Esophagus muscularis mucosa (tissue), 4 donors: ENCODE results near the gene RNU7-1. TPM values are rescaled to one million over a fixed set of nuclear protein-coding genes. Genes with fewer than 3 reads are reported as not detected.

Experiments used
- DNase-seq: peaks from one replicate; pipeline ENCODE4 v3.0.0-alpha.2; 2017; ENCODE audit errors: extremely low spot score
- H3K27ac ChIP-seq, 4 donors: fragments of 200-600 bp; sonication (generic); replicated peaks in 1 of 4; 1 replicate in 3 of 4; 2 replicates in 1 of 4; pipeline ENCODE4 v1.5.1; 2016 to 2019; ENCODE audit warnings: mild to moderate bottlenecking in 1 of 4
- H3K27me3 ChIP-seq, 4 donors: fragments of 200-600 bp; sonication (generic); one replicate each; pipeline versions ENCODE4 v1.5.1 to v1.6.0; 2016 to 2019
- H3K36me3 ChIP-seq, 4 donors: fragments of 200-600 bp; sonication (generic); one replicate each; pipeline ENCODE4 v1.5.1; 2016 to 2019
- H3K4me1 ChIP-seq, 4 donors: fragments of 200-600 bp; sonication (generic); one replicate each; pipeline ENCODE4 v1.5.1; 2016 to 2019
- H3K4me3 ChIP-seq, 4 donors: fragments of 200-600 bp; sonication (generic); 1 replicate in 2 of 4; 2 replicates in 2 of 4; pipeline ENCODE4 v1.5.1; 2016 to 2019; ENCODE audit warnings: mild to moderate bottlenecking in 4 of 4, moderate library complexity in 1 of 4
- H3K9me3 ChIP-seq, 4 donors: fragments of 200-600 bp; sonication (generic); 1 replicate in 3 of 4; 2 replicates in 1 of 4; pipeline ENCODE4 v1.5.1; 2016 to 2019
- EP300 ChIP-seq: sonication (generic); formaldehyde crosslinking; IDR thresholded peaks from one replicate; pipeline ENCODE4 v1.6.1; 2017; ENCODE audit warnings: antibody characterized with exemption
- POLR2A ChIP-seq: fragments of 450-650 bp; IDR thresholded peaks from one replicate; pipeline ENCODE4 v1.6.1; 2017; ENCODE audit warnings: antibody characterized with exemption, moderate library complexity, mild to moderate bottlenecking, low read depth
- POLR2AphosphoS5 ChIP-seq, 2 donors: sonication (generic); formaldehyde crosslinking; IDR thresholded peaks; one replicate each; pipeline ENCODE4 v1.6.1; 2017; ENCODE audit warnings: antibody characterized with exemption in 2 of 2
- WGBS: methylation state at CpG from one replicate; pipeline ENCODE4 v1.1.5; 2018; 5-methylcytosine and 5-hydroxymethylcytosine counted together
- intact Hi-C: fragments of 100-400 bp; cut with DNase I; formaldehyde crosslinking; loops from one replicate; pipeline ENCODE4 v1.15.1; 2023
- total RNA-seq, 4 donors: library from RNA; depleted of rRNA; stranded (reverse); fragments of >200 nt; gene quantifications; one replicate each; pipeline versions ENCODE4 v1.1.0 to v1.2.1, GENCODE V29; 2016
- TF ChIP-seq, protein P1 (sequence below), 3 experiments: fragments of 200-600 bp in 2 of 3; fragments of 450-650 bp in 1 of 3; sonication (generic) in 2 of 3; IDR thresholded peaks; one replicate each; pipeline ENCODE4 v1.5.1; 2017 to 2019; ENCODE audit warnings: antibody characterized with exemption in 3 of 3, mild to moderate bottlenecking in 2 of 3, moderate library complexity in 1 of 3

The RNU7-1 gene
- total RNA-seq, 4 donors from 2014 or later = not detected

DNA sequence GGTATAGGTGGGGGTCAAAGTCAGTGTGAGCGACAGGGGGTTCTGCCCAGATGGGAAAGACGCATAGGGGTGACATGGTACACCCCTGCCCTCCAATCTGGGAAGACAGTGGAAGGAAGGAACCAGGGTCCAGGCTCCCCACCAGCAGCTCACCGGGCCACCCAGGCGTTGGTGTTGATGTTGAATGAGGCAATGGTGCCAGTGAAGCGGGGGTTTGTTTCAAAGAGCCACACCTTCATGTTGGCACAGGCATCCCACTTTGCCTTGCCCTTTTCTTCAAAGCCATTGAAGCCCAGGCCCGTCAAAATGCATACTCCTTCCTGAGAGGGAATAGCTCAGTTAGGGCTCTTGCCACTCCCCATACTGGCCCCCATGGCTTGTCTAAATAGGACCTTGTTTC, 34.6 kb downstream of the RNU7-1 start:
- 94% methylated on average over 4 of the region's 6 CpGs for WGBS
- Histone ChIP-seq H3K4me1 (peaks cover 0 to 8% (median 0%) of the 10 kb centered on the region in 4 donors), H3K27me3 (no peaks in the 10 kb centered on the region), H3K9me3 (no peaks in the 10 kb centered on the region), H3K4me3 (no peak overlapping the region), H3K36me3 (peaks cover 37 to 99% (median 95%) of the 10 kb centered on the region in 4 donors), H3K27ac (no peak overlapping the region)
- intact Hi-C loops = no loop called here
- DNase-seq = no peak
- TF ChIP-seq POLR2A (no peak), POLR2AphosphoS5 (IDR thresholded peaks at IDR 0.05) (no peak), EP300 (no peak)
- TF ChIP-seq, protein P1, sequence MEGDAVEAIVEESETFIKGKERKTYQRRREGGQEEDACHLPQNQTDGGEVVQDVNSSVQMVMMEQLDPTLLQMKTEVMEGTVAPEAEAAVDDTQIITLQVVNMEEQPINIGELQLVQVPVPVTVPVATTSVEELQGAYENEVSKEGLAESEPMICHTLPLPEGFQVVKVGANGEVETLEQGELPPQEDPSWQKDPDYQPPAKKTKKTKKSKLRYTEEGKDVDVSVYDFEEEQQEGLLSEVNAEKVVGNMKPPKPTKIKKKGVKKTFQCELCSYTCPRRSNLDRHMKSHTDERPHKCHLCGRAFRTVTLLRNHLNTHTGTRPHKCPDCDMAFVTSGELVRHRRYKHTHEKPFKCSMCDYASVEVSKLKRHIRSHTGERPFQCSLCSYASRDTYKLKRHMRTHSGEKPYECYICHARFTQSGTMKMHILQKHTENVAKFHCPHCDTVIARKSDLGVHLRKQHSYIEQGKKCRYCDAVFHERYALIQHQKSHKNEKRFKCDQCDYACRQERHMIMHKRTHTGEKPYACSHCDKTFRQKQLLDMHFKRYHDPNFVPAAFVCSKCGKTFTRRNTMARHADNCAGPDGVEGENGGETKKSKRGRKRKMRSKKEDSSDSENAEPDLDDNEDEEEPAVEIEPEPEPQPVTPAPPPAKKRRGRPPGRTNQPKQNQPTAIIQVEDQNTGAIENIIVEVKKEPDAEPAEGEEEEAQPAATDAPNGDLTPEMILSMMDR (IDR thresholded peaks at IDR 0.05) = no peak

DNA sequence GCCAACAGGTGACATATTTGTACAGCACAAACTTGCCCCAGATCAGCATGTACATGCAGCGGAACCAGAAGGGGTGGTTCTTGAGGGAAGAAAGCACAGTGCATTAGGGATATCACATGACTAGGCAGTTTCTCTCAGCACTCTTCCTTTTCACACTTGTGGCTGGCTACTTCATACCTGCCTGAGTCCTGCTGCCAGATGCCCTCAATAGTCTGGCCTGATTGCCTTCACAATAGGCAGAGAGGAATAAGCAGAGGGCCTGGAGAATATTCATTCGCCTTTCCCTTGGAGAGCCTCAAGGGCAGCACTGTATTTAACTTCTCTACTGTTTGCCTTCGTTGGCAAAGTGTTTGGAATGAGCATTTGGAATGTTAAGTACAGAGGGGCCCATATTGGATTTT, 35.0 kb downstream of the RNU7-1 start:
- intact Hi-C loops = no loop called here
- H3K27ac ChIP-seq = no peak overlapping the region
- peaks cover 0 to 8% (median 0%) of the 10 kb centered on the region in 4 donors for H3K4me1 ChIP-seq

DNA sequence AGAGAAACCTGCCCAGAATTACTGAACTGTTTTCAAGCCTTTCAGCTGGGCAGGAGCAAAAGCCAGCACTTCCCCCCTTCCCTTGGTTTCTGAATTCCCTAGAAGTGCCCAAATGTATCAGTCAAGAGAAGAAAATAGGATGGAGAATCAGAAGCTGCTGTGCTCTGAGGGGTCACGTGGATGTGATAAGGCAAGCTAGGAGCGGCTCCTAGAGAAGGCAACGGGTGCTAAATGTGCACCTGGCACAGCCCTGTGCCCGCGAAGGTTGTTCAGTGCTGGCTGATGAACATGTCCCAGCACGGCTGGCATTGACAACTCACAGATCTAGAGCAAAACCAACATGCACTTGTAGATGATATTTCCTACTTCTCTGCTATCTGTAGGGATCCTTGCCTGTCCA, 35.4 kb downstream of the RNU7-1 start:
- no peak for DNase-seq
- TF ChIP-seq POLR2A (no peak), POLR2AphosphoS5 (IDR thresholded peaks at IDR 0.05) (no peak), EP300 (no peak)
- TF ChIP-seq, protein P1 (IDR thresholded peaks at IDR 0.05) = no peak
- peaks cover 0 to 8% (median 0%) of the 10 kb centered on the region in 4 donors for H3K4me1 ChIP-seq
- H3K36me3 ChIP-seq = peaks cover 37 to 100% (median 95%) of the 10 kb centered on the region in 4 donors
- no peak overlapping the region for H3K4me3 ChIP-seq
- H3K27ac ChIP-seq = no peak overlapping the region
- 92% methylated on average over 6 of the region's 6 CpGs for WGBS
- H3K9me3 ChIP-seq = no peaks in the 10 kb centered on the region
- intact Hi-C loops = no loop called here
- H3K27me3 ChIP-seq = no peaks in the 10 kb centered on the region

More for the DNA sequence above, 35.0 kb downstream of the RNU7-1 start:
- Histone ChIP-seq H3K9me3 (no peaks in the 10 kb centered on the region), H3K27me3 (no peaks in the 10 kb centered on the region), H3K4me3 (no peak overlapping the region), H3K36me3 (peaks cover 37 to 100% (median 95%) of the 10 kb centered on the region in 4 donors)
- 91% methylated on average over 3 of the region's 3 CpGs for WGBS
- TF ChIP-seq EP300 = no peak
- TF ChIP-seq POLR2A = no peak
- no peak for TF ChIP-seq POLR2AphosphoS5 (IDR thresholded peaks at IDR 0.05)
- TF ChIP-seq, protein P1 (IDR thresholded peaks at IDR 0.05) = no peak
- DNase-seq = no peak

DNA sequence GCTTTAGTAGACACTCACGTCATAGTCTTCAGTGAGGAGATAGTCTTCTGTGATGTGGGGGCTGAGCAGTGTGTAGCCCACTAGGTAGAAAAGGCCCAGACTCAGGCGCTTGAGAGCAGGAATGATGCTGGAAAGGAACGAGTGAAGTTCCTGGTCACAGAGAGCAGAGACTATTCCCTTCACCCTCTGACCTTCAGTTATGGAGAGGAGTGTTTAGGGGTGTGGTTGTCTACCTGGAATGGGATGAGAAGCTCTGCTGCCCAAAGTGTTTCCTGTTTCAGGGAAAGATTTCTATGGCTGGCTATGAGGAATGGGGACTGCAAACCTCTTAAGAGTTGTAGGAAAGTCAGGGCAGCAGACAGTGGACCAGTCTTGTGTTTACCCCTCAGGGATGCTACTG, 35.8 kb downstream of the RNU7-1 start:
- H3K27ac ChIP-seq = no peak overlapping the region
- no peaks in the 10 kb centered on the region for H3K27me3 ChIP-seq
- intact Hi-C loops = no loop called here
- DNase-seq = no peak
- TF ChIP-seq, protein P1 (IDR thresholded peaks at IDR 0.05) = no peak
- no peak for TF ChIP-seq POLR2A
- TF ChIP-seq EP300 = no peak
- TF ChIP-seq POLR2AphosphoS5 (IDR thresholded peaks at IDR 0.05) = no peak
- no peaks in the 10 kb centered on the region for H3K9me3 ChIP-seq
- peaks cover 0 to 8% (median 0%) of the 10 kb centered on the region in 4 donors for H3K4me1 ChIP-seq
- peaks cover 34 to 100% (median 93%) of the 10 kb centered on the region in 4 donors for H3K36me3 ChIP-seq
- WGBS = 74% methylated on average over 3 of the region's 3 CpGs
- no peak overlapping the region for H3K4me3 ChIP-seq

DNA sequence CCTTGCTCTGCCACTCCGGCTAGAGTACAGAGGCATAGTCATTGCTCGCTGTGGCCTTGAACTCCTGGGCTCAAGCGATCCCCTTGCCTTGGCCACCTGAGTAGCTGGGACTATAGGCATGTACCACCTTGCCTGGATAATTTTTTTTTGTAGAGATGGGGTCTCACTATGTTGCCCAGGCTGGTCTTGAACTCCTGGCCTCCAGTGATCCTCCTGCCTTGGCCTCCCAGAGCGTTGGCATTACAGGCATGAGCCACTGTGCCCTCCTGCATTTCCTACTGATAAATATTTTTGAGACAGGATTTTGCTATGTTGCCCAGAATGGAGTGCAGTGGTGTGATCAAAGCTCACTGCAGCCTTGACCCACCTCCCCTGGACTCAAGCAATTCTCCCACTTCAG, 36.5 kb downstream of the RNU7-1 start:
- Histone ChIP-seq H3K4me1 (peaks cover 0 to 8% (median 0%) of the 10 kb centered on the region in 4 donors), H3K36me3 (peaks cover 28 to 97% (median 87%) of the 10 kb centered on the region in 4 donors), H3K27ac (no peak overlapping the region), H3K4me3 (no peak overlapping the region), H3K27me3 (no peaks in the 10 kb centered on the region), H3K9me3 (no peaks in the 10 kb centered on the region)
- DNase-seq = no peak
- TF ChIP-seq POLR2AphosphoS5 (IDR thresholded peaks at IDR 0.05) (no peak), EP300 (no peak), POLR2A (no peak)
- TF ChIP-seq, protein P1 (IDR thresholded peaks at IDR 0.05) = no peak
- intact Hi-C loops = no loop called here
- WGBS = 99% methylated on average over 4 of the region's 4 CpGs
